Amniotic epithelial cell (primary cell): ENCODE results near the gene TDP1.

ENCODE experiments used
- DNase-seq: peaks from one replicate; pipeline ENCODE4 v3.0.0-alpha.2; 2010; ENCODE audit warnings: low read depth

The TDP1 gene

DNA sequence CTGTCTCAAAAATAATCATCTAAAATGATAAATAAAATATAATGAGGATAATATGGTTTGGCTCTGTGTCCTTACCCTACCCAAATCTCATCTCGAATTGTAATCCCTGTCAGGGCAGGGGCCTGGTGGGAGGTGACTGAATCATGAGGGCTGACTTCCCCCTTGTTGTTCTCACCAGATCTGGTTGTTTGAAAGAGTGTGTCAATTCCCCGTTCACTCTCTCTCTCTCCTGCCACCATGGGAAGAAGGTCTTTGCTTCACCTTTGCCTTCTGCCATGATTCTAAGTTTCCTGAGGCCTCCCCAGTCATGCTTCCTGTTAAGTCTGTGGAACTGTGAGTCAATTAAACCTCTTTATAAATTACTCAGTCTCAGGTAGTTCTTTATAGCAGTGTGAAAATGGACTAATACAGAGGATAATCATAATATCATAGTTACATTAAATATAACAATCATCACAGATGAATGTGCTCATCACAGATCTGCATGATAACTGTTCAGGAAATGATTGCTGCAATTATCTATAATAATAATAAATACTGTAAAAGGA lies 13.8 kb upstream of the TDP1 start:
- DNase-seq, result no peak

DNA sequence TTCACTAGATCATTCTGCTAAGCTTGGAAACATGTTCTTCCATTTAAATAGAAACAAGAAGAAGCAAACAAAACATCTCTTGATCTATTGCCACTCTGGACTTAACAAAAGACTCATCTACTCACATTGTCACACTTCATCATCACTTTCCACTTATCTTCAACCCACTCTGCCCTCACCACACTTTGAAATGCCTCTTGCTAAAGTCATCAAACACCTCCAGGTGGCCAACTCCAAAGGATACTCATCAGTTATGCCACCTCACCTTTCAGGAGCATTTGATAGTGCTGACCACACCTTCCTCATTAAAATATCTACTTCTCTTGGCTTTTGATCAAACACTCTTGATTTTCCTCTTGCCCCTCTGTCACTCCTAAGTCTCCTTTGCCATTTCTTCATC lies 8.4 kb upstream of the TDP1 start:
- DNase-seq, result no peak

DNA sequence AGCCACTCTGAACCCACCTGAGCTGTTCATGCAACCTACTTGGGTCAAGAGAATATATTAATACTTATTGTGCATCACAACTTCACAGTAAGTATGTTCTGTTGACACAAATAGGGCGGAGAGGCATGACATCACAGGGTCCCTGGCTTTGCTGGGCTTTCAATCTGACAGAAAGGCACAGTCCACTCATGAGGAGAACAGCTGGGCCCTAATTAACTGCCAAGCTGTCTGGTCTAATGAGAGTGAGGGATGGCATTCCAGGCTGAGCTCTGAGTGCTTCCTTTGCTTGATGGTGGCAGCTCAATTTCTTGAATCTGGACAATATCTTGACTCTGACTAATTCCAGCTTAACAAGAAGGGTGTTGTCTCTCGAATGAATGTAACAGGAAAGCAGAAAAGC lies 3.2 kb upstream of the TDP1 start:
- DNase-seq, result no peak

DNA sequence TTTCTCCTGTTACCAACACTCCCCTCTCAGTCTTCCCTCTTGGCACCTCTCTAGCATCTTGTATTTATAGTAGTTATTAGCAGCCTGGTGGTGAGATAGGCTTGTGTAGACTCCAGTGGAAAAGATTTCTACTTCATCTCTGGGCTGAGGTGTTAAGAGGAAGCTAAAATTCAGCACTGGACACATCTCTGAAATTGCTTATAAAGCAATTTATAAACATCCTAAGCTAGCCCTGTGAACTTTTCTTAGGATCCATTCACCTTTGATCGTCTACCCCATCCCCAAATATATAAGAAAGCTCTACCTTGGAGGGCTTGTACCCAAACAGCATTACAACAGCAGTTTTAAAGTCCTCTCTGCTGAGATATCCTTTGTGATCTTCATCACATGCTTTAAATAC lies 2.1 kb upstream of the TDP1 start:
- no peak for DNase-seq

DNA sequence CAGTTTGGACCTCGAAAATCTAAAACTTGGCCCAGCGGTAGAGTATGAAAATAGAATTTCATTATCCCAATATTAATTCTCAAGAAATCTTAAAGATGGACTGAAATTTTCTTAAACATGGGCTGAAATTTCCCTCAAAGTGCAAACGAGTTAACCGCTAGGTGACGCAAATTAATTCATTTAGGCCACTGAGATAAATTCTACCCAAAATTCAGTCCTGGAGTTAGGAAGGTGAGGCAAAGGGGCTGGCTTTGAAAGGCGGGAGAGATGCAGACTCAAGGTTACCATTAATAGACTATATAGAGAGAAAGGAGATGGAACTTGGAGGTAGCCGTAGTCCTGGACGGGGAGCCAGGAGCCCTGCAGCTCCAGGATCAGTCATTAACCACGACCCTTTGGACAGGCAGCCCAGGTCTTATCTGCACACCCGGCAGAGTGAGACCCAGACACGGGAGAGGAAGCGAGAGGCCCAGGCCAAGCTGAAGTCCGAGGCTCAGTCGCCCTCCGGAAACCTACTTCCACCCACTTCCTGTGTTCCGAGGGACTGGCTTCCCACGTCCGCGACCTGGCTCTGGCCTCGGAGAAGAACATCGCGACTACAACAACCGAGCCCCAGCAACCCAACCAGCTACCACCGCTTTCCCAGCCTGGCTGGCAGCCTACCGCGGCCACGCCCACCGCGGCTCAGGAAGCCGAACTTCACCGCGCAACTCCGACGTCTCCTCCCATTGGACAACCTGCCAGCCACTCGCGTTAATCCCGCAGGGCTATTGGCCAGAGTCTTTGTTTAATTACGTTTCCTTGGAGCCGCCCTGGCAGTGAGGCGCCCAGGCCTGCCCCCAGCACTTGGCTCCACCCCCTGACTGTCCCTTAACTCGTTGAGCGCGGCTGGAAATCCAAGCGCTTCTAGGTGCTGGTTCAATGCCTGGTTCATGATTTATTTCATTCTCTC lies 1.4 kb upstream of the TDP1 start, which contains the start of gene EFCAB11:
Gene EFCAB11, minus strand, starts transcription at position 661 of the 952 bp plus-strand sequence. Its CDS starts 70 bp downstream, at position 591.
- DNase-seq, result peak; percentile 97

DNA sequence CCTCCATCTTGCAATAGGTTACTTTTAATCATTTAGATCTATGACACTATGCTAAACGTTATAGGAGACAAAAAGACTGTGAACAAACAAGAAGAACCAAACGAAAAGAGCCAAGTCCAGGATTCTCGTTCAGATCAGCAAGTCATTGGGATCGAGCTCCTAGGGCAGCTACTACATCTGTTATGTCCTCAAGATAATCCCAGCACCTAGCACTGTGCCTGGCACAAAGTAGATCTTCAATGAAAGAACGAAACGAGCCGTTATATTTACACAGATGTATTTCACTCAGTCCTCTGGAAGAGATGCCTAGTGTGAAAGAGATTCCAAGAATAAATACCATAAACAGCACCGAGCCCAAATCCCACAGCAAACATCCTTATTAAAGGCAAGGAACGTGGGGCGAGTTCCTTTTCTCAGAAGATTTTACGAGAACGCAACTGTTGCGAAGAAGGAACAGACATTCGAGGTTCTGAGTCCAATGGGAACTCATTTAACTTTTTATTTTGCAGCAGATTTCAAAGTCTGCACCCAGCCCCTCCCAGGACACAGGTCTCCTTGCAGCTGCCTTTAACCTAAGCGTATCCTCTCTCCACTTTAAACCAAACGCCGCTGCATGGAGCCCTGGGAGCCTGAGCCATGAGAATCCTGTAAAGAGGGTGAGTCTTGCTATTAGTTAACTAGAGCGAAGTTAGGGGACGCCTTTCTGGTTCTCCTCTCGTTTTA lies 544 bp upstream of the TDP1 start:
- DNase-seq, result no peak

DNA sequence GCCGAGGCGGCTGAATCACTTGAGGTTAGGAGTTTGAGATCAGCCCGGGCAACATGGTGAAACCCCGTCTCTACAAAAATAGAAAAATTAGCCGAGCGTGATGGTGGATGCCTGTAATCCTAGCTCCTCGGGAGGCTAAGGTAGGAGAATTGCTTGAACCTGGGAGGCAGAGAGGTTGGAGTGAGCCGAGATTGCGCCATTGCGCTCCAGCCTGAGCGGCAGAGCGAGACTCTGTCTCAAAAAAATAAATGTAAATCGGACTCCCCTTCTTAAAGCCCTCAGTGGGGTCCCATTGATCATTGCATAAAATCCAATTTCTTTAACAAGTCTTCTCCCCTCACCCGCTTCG lies 908 bp downstream of the TDP1 start:
- no peak for DNase-seq

DNA sequence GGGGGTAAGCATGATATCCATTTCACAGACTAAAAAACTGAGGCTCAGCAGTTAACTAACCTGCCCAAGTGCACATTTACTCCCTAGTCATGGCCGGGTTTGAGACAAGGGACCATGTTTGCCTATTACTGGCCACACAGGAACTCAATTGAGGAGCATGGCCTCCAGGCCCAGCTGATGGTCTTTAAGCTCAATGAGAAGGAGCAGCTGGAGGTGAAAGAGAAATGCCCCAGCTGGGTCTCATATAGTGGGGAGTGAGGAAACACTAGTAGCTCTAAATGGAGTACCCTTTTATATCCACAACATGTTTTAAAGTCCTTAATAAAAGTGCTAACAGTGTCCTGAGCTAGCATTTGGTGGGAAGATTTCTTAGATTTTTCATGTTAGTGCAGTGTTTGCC lies 1.6 kb downstream of the TDP1 start:
- no peak for DNase-seq

DNA sequence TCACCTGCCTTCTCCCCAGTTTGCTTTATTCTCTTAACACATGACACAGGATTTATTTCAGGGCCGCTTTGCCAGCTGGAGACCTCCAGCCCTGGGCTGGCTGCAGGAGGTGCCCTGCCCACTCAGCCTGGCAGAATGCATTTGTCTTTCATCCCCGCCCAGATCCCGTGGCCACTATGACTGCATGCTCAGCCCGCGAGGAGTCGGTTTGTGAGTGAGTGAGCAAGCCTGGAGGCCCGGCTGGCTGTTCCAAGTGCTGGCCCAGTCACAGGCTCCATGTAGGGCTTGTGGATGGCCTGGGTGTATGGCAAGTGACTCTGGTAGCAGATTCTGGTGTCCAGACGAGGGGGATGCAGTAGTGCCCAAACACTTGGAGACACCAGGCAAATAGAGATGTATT lies 2.1 kb downstream of the TDP1 start:
- no peak for DNase-seq

DNA sequence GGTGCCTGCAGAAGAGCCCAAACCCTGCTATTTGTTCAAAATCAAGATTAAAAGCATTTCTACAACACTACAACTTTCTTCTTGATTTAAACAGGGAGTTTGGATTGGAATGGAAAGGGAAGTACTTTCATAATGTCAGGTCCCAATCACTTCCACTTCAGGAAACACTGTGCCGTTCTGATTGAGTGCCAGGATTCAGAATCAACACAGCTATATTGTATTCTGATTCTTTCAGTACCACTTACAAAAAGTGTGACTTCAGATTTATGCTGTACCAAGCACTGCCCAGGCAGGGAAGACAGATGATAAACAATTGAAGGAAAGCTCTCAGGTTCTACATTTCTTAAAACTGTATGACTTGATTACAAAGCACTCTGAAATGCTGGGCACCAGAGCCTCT lies 3.2 kb downstream of the TDP1 start:
- no peak for DNase-seq

DNA sequence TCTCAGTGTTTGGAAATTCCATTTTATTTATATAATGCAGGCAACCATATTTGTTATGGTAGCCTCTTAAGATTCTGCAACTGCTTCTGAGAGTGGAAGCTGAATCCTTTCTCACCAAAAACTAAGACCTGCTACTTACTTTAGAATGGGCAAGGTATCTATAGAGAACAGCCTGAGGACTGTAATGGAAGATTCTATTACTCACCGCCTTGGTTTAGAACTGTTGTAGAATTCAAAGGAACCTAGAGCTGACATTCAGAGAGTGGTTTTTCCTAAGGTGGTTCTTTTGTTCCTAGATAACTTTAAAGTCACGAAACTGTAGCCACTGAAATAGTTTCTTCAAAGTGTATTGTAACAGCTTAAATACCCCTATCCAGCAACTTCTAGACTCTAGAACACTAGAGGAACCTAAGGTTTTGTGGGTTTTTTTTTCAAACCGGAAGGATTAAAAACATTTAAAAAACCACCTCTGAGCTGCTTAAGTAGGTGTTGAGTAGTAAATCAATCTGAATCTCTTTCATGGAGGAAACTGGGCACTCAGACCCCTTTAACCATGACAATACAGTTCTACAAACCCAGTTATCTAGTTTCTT lies 4.2 kb downstream of the TDP1 start:
- no peak for DNase-seq

DNA sequence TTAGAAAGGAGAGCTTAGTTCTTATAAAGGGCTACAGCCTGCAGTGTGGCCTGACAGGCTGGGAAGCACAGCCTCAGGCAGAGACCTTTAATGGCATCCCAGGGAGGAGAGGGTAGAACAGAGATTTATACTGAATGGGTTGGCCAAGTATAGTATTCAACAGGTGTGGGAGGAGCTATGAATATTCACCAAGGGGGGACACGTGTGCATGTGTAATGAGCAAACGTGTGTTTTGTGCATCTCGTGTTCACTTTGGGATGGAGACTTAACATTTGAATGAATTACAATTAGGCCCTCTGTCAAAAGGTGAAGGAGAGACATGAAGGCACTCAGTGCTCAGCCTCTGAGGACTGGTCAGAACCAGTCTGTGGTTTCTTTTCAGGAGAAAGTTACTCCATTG lies 5.2 kb downstream of the TDP1 start:
- no peak for DNase-seq

DNA sequence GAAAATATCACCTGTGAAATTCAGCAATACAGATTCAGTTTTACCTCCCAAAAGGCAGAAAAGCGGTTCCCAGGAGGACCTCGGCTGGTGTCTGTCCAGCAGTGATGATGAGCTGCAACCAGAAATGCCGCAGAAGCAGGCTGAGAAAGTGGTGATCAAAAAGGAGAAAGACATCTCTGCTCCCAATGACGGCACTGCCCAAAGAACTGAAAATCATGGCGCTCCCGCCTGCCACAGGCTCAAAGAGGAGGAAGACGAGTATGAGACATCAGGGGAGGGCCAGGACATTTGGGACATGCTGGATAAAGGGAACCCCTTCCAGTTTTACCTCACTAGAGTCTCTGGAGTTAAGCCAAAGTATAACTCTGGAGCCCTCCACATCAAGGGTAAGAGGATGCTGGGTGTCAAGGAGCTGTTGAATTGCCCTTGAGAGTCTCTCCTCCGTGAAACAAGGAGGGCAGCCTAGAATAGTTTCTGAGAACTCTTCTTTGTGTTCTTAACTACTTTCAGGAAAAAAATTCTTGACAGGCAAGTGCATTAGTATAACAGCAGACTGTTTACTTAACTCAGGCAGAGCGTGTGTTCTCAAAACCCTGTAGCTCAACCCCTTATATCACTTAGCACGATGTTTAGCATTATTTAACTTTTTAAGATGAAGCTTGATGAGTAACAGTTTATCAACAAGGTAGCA lies 7.7 kb downstream of the TDP1 start:
- no peak for DNase-seq

DNA sequence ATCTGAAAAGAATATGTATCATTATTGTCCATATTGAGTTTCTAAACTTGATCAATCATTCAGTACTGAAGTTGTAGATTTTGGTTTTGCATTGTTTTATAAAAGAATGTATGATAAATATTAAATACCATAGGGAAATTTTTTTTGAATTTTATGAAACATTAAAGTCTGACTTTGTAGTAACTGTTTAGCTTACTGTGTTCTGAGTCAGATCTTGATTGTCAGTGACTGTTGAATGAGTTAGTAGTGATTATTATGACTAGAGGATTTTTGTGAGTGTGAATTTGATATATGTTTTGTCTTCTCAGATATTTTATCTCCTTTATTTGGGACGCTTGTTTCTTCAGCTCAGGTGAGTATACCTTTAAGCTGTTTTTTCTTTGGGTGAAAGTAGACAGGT lies 10.1 kb downstream of the TDP1 start:
- DNase-seq, result peak; percentile 7

DNA sequence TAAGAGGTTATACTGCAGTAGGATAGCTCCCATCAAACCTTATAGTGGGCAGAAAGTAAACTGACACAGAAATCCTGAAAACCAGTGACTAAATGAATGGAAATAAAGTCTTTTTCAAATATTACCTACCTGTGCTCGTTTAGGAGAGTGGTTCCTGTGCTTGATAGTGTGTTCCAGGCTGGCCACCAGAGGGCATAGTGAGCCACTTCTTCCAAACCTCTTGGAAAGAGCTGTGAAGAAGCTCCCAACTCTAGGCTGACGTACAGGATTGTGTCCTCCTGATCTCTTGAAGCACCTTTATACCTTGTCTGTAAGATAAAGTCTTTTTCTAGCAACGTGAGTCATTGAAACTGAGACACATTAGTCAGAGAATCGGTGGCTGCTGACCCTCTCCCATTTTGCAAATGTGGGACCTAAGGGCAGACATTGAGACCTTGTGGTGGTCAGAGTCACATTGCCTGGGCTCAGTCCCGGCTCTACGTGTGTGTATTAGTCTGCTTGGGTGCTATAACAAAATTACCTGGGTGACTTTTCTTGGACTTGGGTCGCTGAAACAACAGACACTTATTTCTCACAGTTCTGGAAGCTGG lies 17.6 kb downstream of the TDP1 start:
- peak; percentile 66 for DNase-seq

DNA sequence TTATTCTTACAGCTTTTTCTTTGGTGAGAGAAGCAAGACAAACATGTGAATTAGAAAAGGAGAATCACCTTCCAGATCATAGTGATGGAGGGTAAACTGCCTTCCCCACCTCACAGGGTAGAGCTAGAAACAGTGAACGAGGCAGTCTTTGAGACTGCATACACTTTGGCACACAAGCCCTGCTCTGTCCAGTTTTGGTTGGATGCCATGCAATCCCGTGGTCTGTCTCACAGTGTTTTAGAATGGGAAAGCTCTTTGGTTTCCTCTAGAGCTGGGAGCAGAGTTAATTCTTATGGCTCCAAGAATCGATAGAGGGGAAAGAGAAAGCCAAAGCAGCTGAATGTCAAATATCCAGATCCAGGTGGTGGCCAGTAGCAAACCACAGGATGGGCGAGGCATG lies 21.9 kb downstream of the TDP1 start:
- DNase-seq, result no peak

DNA sequence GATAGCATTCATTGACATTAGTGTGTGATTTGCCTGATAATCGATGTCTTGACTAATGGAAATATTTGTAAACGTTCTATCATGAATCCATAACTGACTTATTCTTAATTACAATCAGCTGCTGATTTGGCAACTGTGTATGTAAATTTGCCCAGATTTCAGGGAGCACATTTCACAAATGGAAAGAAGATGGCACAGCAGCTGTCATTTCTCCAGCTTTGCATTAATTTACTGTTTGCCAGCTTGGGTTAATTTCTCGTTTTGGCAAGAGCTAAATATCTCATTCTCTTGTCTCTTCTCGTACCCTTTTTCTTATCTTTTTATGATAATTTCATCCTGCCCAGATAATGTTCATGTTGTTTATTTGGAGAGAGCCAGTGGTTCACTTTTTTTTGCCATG lies 22.9 kb downstream of the TDP1 start:
- no peak for DNase-seq

DNA sequence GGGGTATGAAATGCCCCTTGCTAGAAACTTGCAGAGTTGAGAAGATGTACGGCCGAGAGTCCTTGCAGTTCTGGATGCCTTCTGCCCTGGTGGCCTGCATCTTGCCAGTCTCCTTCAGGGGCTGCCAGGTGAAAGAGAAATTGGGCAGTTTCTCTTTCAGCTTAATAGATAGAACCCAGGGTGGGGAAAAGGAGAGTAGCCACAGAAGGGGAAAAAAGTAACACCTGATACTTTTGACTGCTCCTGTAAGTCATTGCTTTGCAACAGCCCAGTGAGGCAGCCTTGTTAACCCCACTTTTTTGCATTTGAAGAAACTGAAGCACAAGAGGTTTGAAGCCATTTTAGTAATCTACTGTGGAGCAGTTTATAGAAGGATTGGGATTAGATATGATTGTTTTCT lies 27.6 kb downstream of the TDP1 start:
- no peak for DNase-seq

DNA sequence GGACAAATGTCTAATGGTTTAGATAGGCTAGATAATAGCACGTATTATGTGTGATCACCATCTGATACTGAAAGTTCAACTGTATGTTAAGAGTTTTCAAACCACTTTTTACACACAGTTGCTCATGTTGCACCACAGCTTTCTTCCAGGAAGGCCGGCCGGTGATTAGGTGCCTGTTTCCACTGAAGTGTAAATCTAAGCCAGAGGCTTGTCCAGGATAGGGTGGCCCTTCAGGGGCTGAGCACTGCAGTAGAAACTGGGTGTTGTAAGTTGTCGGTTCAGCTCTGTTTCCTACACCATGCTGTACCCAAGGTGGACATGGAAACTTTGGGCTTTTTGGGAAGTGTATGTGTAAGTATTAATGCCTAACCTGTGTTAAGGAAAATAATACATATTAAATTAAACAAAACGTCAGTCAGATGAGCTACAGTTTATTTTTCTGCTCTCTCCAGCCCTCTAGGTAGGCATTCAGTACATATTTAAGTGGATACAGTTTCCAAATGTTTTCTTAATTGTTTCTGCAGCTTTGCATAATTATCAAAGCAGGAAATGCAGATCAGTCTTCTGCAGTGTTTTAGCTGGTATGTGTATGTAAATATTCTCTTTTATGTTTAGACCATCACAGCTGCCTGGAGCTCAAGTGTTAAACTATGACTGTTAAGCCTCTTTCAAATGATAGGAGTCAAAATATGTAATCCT lies 30.9 kb downstream of the TDP1 start:
- no peak for DNase-seq

DNA sequence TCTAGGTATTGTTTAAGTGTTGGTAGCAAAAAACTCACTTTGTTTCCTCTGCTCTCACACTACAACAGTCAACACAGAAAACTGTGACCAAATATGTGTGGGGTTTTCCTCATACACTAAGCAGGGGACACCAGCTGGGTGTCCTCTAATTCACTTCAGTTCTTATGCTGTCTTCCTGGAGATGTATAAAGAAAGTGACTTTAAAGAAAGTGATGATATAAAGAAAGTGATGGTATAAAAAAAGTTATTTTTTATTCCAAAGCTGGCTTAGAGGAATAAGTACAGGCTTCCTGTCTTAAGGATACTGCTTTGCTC lies 31.4 kb downstream of the TDP1 start:
- DNase-seq, result no peak

DNA sequence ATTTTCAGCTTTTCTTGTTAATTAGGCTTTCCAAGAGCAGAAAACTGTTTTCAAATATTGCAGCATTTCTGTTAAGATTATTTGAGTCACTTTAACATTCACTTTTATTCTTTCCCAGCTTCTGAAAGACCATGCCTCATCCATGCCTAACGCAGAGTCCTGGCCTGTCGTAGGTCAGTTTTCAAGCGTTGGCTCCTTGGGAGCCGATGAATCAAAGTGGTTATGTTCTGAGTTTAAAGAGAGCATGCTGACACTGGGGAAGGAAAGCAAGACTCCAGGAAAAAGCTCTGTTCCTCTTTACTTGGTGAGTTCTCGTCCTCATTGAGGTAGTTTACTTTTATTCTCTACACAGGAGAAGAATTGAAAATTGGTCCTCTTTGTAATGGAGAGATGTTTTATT lies 33.1 kb downstream of the TDP1 start:
- DNase-seq, result no peak
